Measurements from ENCODE around the gene ZC3H10.
A peak's percentile ranks its signal among the peaks of the same experiment; 100 is the strongest.

Gene ZC3H10

DNA sequence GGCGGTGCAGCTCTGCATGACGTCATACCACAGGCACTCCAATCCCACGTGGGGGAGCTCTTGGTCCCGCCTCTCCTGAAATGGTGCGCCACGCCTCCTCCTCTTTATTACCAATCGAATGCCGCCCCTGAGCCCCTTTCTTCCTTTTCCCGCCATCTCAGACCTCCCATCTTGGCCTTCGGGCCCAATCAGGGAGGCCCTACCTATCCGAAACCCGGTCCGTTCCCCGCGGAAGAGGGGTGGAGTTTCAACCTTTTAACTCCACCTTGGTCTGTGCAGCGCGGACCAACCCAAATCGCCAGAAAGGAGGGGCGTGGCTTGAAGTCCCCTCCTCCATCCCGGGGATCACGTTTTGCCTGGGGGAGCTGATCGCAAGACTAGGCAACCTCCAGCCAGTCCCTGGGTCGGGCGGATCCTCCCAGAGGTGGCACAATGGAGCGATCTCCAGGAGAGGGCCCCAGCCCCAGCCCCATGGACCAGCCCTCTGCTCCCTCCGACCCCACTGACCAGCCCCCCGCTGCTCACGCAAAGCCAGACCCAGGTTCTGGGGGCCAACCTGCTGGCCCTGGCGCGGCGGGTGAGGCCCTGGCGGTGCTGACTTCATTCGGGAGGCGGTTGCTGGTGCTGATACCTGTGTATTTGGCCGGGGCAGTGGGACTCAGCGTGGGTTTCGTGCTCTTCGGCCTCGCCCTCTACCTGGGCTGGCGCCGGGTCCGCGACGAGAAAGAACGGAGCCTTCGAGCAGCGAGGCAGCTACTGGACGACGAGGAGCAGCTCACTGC, 10.0 kb downstream of the ZC3H10 start, which contains the start of gene ESYT1:
ESYT1 (plus strand) TSS at position 380 of the 782 bp plus-strand sequence; CDS start at position 433, 53 bp downstream.
- DNase-seq (ENCODE audit: low spot score) = peak; percentile 94

GRCh38 chr12:56128670-56129205, 10.7 kb downstream of the ZC3H10 start:
- peak; percentile 23 for DNase-seq (ENCODE audit: low spot score)

DNA sequence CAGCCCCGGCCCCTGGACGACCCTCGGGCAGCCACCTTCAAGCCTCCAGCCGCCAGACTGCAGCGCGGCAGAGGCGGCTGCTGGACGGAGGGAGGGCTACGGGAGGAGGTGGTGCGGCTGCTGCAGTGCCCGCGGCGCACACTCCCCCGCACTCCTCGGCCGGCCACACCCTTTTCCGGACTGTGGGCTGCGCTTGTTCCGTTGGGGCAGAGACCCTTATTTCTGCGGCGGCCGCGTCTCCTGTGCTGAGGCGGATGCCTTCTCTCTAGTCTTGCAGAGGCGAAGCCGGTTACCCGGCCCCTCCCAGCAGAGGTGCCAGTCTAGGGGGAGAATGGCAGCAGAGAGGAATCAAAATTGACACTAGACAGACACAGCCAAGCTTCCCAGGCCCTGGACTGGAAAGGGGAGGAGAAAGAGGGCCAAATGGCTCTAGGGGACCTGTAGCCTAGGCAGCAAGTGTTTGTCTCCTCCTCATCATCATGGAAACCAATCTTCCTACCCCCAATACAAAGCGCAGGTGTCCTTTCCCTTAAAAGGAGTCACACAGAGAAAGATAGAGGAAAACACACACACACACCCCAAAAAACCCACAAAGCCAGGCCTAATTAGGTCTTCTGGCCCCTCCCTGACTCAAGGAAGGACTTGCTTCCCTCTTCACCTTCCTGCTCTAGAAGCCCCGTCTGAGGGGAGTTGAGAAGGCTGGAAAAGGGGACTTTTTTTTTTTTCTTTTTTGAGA, 11.3 kb downstream of the ZC3H10 start:
- peak; percentile 10 for DNase-seq (ENCODE audit: low spot score)

DNA sequence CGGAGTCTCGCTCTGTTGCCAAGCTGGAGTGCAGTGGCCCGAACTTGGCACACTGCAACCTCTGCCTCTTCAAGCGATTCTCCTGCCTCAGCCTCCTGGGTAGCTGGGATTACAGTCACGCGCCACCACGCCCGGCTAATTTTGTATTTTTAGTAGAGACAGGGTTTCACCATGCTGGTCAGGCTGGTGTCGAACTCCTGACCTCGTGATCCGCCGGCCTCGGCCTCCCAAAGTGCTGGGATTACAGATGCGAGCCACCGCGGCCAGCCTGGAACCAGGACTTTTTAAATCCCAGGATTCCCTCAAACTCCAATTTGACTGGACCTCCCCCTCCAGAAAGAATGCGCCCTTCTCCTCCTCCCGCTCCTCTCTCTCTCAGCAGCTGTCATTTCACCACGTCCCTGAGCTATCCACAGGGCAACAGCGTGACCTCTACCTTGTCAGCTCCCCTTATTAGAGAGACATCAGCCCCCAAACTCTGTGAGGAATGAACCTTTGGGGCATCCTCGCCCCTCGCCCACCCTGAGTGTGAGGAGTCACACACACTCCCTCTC, 12.0 kb downstream of the ZC3H10 start:
- no peak for DNase-seq (ENCODE audit: low spot score)

DNA sequence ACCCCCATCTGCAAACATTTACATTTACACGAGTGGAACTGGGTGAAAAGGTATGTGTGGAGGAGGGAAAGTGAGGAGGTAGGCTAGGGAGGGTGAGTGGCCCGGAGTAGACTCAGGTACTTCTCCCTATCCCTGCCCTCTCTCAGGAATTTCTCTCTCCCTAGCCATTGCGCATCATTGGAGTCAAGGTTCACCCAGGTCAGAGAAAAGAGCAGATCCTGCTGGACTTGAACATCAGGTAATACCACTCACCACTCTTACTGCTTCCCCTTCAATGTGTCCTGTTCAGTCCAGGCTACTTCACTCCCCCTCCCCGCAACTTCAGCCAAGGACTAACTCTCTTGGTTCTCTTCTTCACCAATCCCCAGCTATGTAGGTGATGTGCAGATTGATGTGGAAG, 12.8 kb downstream of the ZC3H10 start:
- DNase-seq (ENCODE audit: low spot score) = no peak

DNA sequence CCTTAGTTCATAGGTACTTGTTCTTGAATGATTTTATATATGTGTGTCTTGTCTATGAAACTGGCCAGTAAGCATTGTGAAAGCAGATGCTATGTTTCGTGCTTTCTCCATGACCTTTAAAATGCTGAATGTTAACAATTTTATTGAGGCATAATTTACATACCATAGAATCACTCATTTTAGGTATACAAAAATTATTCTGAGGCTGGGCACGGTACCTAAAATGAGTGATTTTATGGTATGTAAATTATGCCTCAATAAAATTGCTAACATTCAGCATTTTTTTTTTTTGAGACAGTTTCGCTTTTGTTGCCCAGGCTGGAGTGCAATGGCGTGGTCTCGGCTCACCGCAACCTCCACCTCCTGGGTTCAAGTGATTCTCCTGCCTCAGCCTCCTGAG, 16.8 kb downstream of the ZC3H10 start:
- no peak for DNase-seq (ENCODE audit: low spot score)

DNA sequence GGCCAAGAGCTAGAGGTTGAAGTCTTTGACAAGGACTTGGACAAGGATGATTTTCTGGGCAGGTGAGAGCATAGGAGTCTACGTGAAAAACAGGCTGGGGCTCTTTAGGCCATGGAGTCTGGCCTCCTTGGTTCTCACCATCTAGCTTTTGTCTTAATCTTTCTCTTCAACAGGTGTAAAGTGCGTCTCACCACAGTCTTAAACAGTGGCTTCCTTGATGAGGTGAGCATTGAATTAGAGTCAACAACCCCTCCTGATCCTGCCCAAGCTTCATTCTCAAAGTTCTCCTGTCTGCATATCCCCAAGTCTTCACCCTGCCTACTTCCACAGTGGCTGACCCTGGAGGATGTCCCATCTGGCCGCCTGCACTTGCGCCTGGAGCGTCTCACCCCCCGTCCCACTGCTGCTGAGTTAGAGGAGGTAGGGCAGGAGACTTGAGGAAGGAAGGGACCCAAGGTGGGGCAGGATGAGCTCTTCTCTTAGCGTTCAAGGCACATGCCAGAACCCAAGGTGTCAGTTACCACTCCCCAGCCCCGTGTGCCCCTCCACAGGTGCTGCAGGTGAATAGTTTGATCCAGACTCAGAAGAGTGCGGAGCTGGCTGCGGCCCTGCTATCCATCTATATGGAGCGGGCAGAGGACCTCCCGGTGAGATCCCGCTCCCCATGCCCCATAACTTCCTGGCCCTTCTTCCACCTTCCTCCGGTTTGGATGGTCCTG, 19.9 kb downstream of the ZC3H10 start:
- DNase-seq (ENCODE audit: low spot score) = no peak

GRCh38 chr12:56141946-56142784, 24.1 kb downstream of the ZC3H10 start:
- DNase-seq (ENCODE audit: low spot score) = no peak

GRCh38 chr12:56143217-56143616, 25.2 kb downstream of the ZC3H10 start:
- no peak for DNase-seq (ENCODE audit: low spot score)

- DNase-seq (ENCODE audit: low spot score) = no peak
These were observed 25.8 kb downstream of the ZC3H10 start for GRCh38 chr12:56143870-56144269.

GRCh38 chr12:56145217-56145616, 27.2 kb downstream of the ZC3H10 start:
- DNase-seq (ENCODE audit: low spot score) = no peak

GRCh38 chr12:56146492-56147460, 28.7 kb downstream of the ZC3H10 start:
- no peak for DNase-seq (ENCODE audit: low spot score)

- DNase-seq (ENCODE audit: low spot score) = no peak
These were observed 32.5 kb downstream of the ZC3H10 start for GRCh38 chr12:56150563-56150962.

- no peak for DNase-seq (ENCODE audit: low spot score)
These were observed 33.6 kb downstream of the ZC3H10 start for GRCh38 chr12:56151672-56152131.

- peak; percentile 88 for DNase-seq (ENCODE audit: low spot score)
These were observed 34.2 kb downstream of the ZC3H10 start, which contains the start of gene MYL6B for GRCh38 chr12:56152132-56152755. Gene MYL6B (plus strand): TSS chr12:56152587. CDS start chr12:56153919, 1,332 bp downstream.

GRCh38 chr12:56152756-56153677, 35.0 kb downstream of the ZC3H10 start:
- DNase-seq (ENCODE audit: low spot score) = no peak

GRCh38 chr12:56153678-56154065, 35.6 kb downstream of the ZC3H10 start:
- DNase-seq (ENCODE audit: low spot score) = no peak

- DNase-seq (ENCODE audit: low spot score) = no peak
These were observed 36.2 kb downstream of the ZC3H10 start for GRCh38 chr12:56154246-56154771.
